Endothelial cell of umbilical vein (primary cell): Measurements from ENCODE around the gene RNF150. TPM values are rescaled to one million over a fixed set of nuclear protein-coding genes. Genes with fewer than 3 reads are reported as not detected.

ENCODE experiments used
- BruUV-seq: library from RNA; stranded (reverse); fragments of 400-500 nt; replicated peaks from 2 replicates; lab custom pipeline; 2021; lab: Mats Ljungman, UMichigan
- CTCF ChIA-PET: fragments of 300-600, 350-600 bp; sonication (Branson Sonifier 250); formaldehyde crosslinking; loops from one replicate; lab custom pipeline; 2021; ENCODE audit warnings: antibody characterized with exemption, inconsistent platforms; lab: Charles Lee
- POLR2A ChIA-PET: fragments of 300-600, 350-600 bp; sonication (Branson Sonifier 250); formaldehyde crosslinking; loops from one replicate; lab custom pipeline; 2021; ENCODE audit warnings: antibody characterized with exemption, inconsistent platforms; lab: Charles Lee
- DNase-seq: peaks from one replicate; pipeline ENCODE4 v3.0.0-alpha.2; 2011; ENCODE audit warnings: low read depth, low spot score
- FAIRE-seq: peaks from 2 replicates; lab custom pipeline; 2011; peaks lifted over from hg19 to GRCh38; lab: Jason Lieb, UNC
- H2AFZ ChIP-seq: 2 replicates; pipeline ENCODE4 v1.6.0; 2012; ENCODE audit warnings: low read depth, low read length, control low read depth, inconsistent platforms
- H3K27ac ChIP-seq: 2 replicates; pipeline ENCODE4 v1.5.1; 2011; ENCODE audit warnings: low read depth, mild to moderate bottlenecking, control low read depth, low read length, moderate library complexity; ENCODE audit not compliant: insufficient read depth
- H3K27me3 ChIP-seq, 2 experiments: 2 replicates each; pipeline versions ENCODE4 v1.6.0 to v1.6.1; 2011; ENCODE audit warnings: low read length in 2 of 2, mixed read lengths in 1 of 2; ENCODE audit not compliant: control insufficient read depth in 2 of 2, insufficient read depth in 2 of 2
- H3K36me3 ChIP-seq, 2 experiments: 2 replicates in 1 of 2; 3 replicates in 1 of 2; pipeline ENCODE4 v1.5.1; 2011; ENCODE audit warnings: low read length in 2 of 2, mild to moderate bottlenecking in 1 of 2, moderate library complexity in 1 of 2; ENCODE audit not compliant: control insufficient read depth in 2 of 2, insufficient read depth in 2 of 2; ENCODE audit errors: extremely low read depth in 1 of 2
- H3K4me1 ChIP-seq: 3 replicates; pipeline ENCODE4 v1.5.1; 2011; ENCODE audit warnings: mild to moderate bottlenecking, low read length; ENCODE audit not compliant: control insufficient read depth, insufficient read depth; ENCODE audit errors: extremely low read depth
- H3K4me2 ChIP-seq: 2 replicates; pipeline ENCODE4 v1.6.1; 2011; ENCODE audit warnings: low read length, control low read depth, mixed read lengths; ENCODE audit not compliant: insufficient read depth
- H3K4me3 ChIP-seq, 3 experiments: fragments of 200-600 bp in 1 of 3; sonication (generic), shearing (Covaris generic) in 1 of 3; replicated peaks in 1 of 3; 2 replicates each; pipeline ENCODE4 v1.5.1; 2011 to 2016; ENCODE audit warnings: control low read depth in 3 of 3, low read length in 3 of 3, mild to moderate bottlenecking in 2 of 3, inconsistent platforms in 1 of 3, low read depth in 1 of 3, moderate library complexity in 1 of 3; ENCODE audit not compliant: insufficient read depth in 1 of 3
- H3K79me2 ChIP-seq: 2 replicates; pipeline ENCODE4 v1.6.0; 2012; ENCODE audit warnings: low read length, inconsistent platforms; ENCODE audit not compliant: control insufficient read depth, insufficient read depth
- H3K9ac ChIP-seq: replicated peaks from 2 replicates; pipeline ENCODE3; 2011; ENCODE audit warnings: low read length, control low read depth; ENCODE audit not compliant: insufficient read depth; ENCODE audit errors: extremely low read depth
- H3K9me1 ChIP-seq: replicated peaks from 3 replicates; pipeline ENCODE4 v1.6.0; 2011; ENCODE audit warnings: mild to moderate bottlenecking, low read length; ENCODE audit not compliant: control insufficient read depth, insufficient read depth; ENCODE audit errors: extremely low read depth
- H3K9me3 ChIP-seq: replicated peaks from 2 replicates; pipeline ENCODE4 v1.5.1; 2012; ENCODE audit warnings: low read length, inconsistent platforms; ENCODE audit not compliant: control insufficient read depth, insufficient read depth
- H4K20me1 ChIP-seq: replicated peaks from 2 replicates; pipeline ENCODE3; 2011; ENCODE audit warnings: mild to moderate bottlenecking, low read length; ENCODE audit not compliant: control insufficient read depth, insufficient read depth; ENCODE audit errors: extremely low read depth
- CTCF ChIP-seq, 2 donors: IDR thresholded peaks; 1 replicate in 1 of 2; 2 replicates in 1 of 2; pipeline ENCODE4 v1.5.1; 2011; ENCODE audit warnings: low read length in 2 of 2, mild to moderate bottlenecking in 2 of 2, moderate library complexity in 2 of 2, control low read depth in 1 of 2, inconsistent platforms in 1 of 2, low read depth in 1 of 2; ENCODE audit not compliant: insufficient read depth in 1 of 2; ENCODE audit errors: extremely low read depth in 1 of 2
- EZH2 ChIP-seq: IDR thresholded peaks from 2 replicates; pipeline ENCODE4 v1.6.1; 2012; ENCODE audit warnings: borderline replicate concordance, low read depth, mild to moderate bottlenecking, moderate library complexity, low read length, inconsistent platforms; ENCODE audit not compliant: severe bottlenecking
- FOS ChIP-seq: IDR thresholded peaks from 2 replicates; pipeline ENCODE4 v1.6.1; 2011; ENCODE audit warnings: mild to moderate bottlenecking, low read length, moderate library complexity, borderline replicate concordance; ENCODE audit not compliant: insufficient read depth
- GATA2 ChIP-seq: IDR thresholded peaks from 2 replicates; pipeline ENCODE4 v1.7.0; 2011; ENCODE audit warnings: low read depth, mild to moderate bottlenecking, moderate library complexity, mixed read lengths, low read length; ENCODE audit not compliant: insufficient read length, insufficient read depth
- JUN ChIP-seq: IDR thresholded peaks from 2 replicates; pipeline ENCODE4 v1.6.1; 2011; ENCODE audit warnings: borderline replicate concordance, low read depth; ENCODE audit not compliant: insufficient read length, insufficient read depth
- MAX ChIP-seq: IDR thresholded peaks from 2 replicates; pipeline ENCODE4 v1.6.1; 2011; ENCODE audit not compliant: insufficient read depth, insufficient read length
- MYC ChIP-seq: IDR thresholded peaks from one replicate; pipeline ENCODE4 v1.6.1; 2011; ENCODE audit warnings: mild to moderate bottlenecking, low read depth, low read length
- POLR2A ChIP-seq: IDR thresholded peaks from 2 replicates; pipeline ENCODE4 v1.6.1; 2012; ENCODE audit warnings: low read depth, mild to moderate bottlenecking, control low read depth, low read length
- POLR2AphosphoS5 ChIP-seq: IDR thresholded peaks from 2 replicates; pipeline ENCODE4 v1.6.1; 2012; ENCODE audit warnings: low read depth, mild to moderate bottlenecking, control low read depth, low read length, moderate library complexity; ENCODE audit not compliant: insufficient read depth
- dilution Hi-C: fragments of 300-500 bp; cut with MboI; formaldehyde crosslinking; loops from one replicate; pipeline ENCODE4 v1.15.0; 2019; ENCODE audit warnings: low sequenced_read_pairs; ENCODE audit not compliant: extremely low pct_ligation_motif_present
- intact Hi-C: fragments of 100-400 bp; cut with micrococcal nuclease; formaldehyde crosslinking; loops from one replicate; pipeline ENCODE4 v1.10.0; 2022
- polyA plus RNA-seq, 4 experiments: library from polyadenylated mRNA; depleted of rRNA in 3 of 4; stranded (reverse) in 3 of 4; unstranded in 1 of 4; fragments of >200 nt; gene quantifications; 2 replicates each; pipeline versions ENCODE4 v1.2.1 to v1.2.3, GENCODE V29; 2011 to 2012; ENCODE audit warnings: missing spikeins in 1 of 4
- total RNA-seq: library from RNA; stranded (reverse); gene quantifications from 2 replicates; pipeline ENCODE4 v1.2.3, GENCODE V29; 2021

The RNF150 gene
- total and polyA plus RNA-seq, 2 donors (not counting 3 experiments of a cell fraction or from before 2014, with no cell fraction given), result 0.33 to 0.35 TPM

GRCh38 chr4:140866492-140867005, 266.7 kb downstream of the RNF150 start:
- no TSS peak for BruUV-seq
- POLR2A ChIA-PET, result no interaction called here
- FAIRE-seq (no peak), DNase-seq (no peak)
- Histone ChIP-seq H3K9me3 (no peaks in the 10 kb centered on the region), H3K27ac (no peak overlapping the region), H3K9me1 (no peaks in the 10 kb centered on the region), H3K4me3 (no peak overlapping the region), H3K79me2 (no peaks in the 10 kb centered on the region), H3K4me1 (no peaks in the 10 kb centered on the region), H3K27me3 (peaks cover 10 to 54% of the 10 kb centered on the region in 2 experiments), H4K20me1 (no peaks in the 10 kb centered on the region), H2AFZ (no peak overlapping the region), H3K4me2 (no peak overlapping the region), H3K36me3 (no peaks in the 10 kb centered on the region), H3K9ac (no peak overlapping the region)
- intact Hi-C loops, result no loop called here
- dilution Hi-C loops, result no loop called here
- no peak for TF ChIP-seq MAX
- TF ChIP-seq JUN, result no peak
- no peak for TF ChIP-seq POLR2AphosphoS5
- TF ChIP-seq GATA2, result no peak
- TF ChIP-seq CTCF (IDR thresholded peaks at IDR 0.05; ENCODE audit: extremely low read depth in 1 of 2, insufficient read depth in 1 of 2, low read depth in 1 of 2, low read length in 2 of 2), result no peak
- no peak for TF ChIP-seq EZH2
- TF ChIP-seq FOS, result no peak
- no peak for TF ChIP-seq MYC
- TF ChIP-seq POLR2A, result no peak
- CTCF ChIA-PET, result interaction anchor here (0.9 to 3.7 kb wide), 6 partner anchors 8 to 267 kb away, joined by 3 to 21 read pairs (median 4); partner anchors contain the start of gene RNF150
